GM10847 (cell line): ENCODE results near the gene CCL17.

Experiments
- POLR2A ChIP-seq: IDR thresholded peaks from 2 replicates; pipeline ENCODE4 v1.6.1; 2011; ENCODE audit not compliant: insufficient read length; ENCODE audit errors: extremely low read depth

CCL17 gene

DNA sequence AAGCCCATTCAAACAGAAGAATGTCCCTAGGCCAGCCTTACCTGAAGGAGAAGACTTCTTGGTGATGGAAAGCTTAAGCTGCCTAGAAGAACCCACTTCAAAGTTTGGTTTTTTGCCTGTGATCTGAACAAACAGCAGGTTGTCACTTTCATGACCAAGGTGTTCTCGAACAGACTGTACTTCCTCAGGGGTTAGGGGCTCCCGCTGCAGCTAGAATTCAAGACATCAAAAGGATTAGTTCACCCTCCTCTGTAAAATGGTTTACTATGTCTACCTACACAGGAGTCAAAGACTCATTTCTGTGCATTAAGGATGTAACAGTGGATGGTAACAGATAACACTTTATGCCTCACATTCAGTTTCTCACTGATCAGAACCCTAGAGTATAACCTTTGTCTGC is 29.4 kb downstream of the CCL17 start:
- no peak for TF ChIP-seq POLR2A

GRCh38 chr16:57435838-57436237 is 31.3 kb downstream of the CCL17 start:
- no peak for TF ChIP-seq POLR2A

DNA sequence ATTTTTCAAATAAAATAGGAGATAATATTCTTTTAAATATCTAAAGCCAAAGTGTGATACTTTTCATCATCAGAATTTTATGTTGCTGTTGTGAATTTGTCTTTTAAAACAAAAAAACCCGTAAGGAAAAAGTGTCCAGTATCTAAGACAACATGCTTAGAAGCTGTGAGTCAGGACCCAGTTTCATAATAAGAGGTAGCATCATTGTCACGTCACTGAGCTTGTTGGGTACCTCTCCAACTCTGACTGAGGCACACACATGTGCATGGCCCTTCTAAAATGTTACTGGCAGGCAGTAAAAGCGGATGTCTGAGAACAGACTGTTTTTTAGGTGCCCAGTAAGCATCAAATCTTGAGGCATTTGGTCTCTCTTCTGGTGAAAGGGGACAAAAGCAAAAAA is 40.1 kb downstream of the CCL17 start:
- TF ChIP-seq POLR2A, result no peak

DNA sequence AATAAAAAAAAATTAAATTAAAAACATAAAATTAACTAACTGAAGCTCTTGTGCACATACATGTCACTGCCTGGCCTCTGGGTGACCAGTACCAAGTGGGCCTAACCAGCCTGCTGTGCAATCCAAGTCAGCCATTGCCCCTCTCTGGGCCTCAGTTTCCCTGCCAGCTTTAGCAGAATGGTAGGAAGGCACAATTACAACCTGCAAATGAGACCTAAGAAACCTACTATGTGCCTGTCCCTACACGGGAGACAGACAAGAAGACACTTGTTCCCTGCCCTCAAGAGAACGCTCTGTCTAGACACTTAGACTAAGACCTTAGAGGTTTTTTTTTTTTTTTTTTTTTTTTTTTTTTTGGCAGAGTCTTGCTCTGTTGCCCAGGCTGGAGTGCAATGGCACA is 40.9 kb downstream of the CCL17 start:
- no peak for TF ChIP-seq POLR2A

DNA sequence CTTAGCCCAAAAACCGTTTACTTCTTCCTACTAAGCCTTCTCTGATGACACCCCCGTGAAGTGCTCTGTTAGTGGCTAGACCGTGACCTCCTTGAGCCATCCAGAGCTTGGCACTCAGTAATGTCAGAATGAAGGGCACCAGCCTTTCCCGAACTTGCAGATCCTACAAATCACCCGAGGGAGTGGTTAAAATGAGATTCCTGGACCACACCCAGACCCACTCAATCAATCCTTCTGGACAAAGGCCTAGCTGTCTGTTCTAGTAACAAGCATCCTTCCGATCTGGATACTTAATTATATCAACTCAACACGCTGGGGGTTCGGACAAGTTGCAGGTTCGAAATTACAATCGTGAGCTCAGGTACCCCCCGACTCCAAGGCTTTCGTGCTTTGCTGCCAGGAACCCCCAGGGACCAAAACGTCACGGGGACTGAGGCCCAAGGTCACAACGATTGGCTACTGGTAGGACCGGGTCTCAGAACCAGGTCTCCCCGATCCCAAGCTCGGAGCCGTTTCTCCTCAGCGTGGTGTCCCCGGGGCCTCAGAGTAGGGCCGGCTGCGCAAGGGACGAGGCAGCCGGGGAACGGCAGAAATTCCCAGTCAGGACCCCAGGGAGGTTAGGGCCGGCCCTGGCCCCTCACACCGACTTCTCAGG is 42.1 kb downstream of the CCL17 start:
- no peak for TF ChIP-seq POLR2A

GRCh38 chr16:57447186-57447962 is 42.8 kb downstream of the CCL17 start, which contains the start of the genes CIAPIN1 and COQ9:
CIAPIN1 (minus strand) TSS chr16:57447385; CDS start chr16:57440928, 6,457 bp downstream.
COQ9 (plus strand) TSS chr16:57447479; CDS start chr16:57447506, 27 bp downstream.
- TF ChIP-seq POLR2A, result no peak

GRCh38 chr16:57452021-57452420 is 47.5 kb downstream of the CCL17 start:
- TF ChIP-seq POLR2A, result no peak

GRCh38 chr16:57462209-57462977 is 57.8 kb downstream of the CCL17 start, which contains the start of gene POLR2C:
POLR2C (plus strand) TSS chr16:57462679; CDS start chr16:57462725, 46 bp downstream.
- TF ChIP-seq POLR2A, result peak; percentile 98

DNA sequence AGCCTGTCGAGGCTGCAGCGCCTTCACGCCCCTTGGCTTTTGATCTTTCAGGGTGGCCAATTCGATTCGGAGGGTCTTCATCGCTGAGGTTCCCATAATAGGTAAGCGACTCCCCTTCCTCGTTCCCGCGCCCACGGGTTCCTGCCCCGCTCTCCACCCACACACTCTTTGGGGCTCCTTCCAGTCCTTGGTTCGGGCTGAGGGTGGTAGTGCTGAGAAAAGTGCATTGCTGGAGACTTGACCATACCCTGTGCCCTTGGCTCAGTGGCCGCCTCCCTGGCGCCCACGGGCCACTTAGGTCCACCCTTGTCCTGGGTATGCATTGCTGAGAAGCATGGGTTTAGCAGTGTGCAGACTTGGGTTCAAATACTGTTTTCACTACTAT is 58.4 kb downstream of the CCL17 start:
- no peak for TF ChIP-seq POLR2A

GRCh38 chr16:57464523-57464922 is 60.0 kb downstream of the CCL17 start:
- TF ChIP-seq POLR2A, result no peak
